HS-5 (cell line): Measurements from ENCODE around the gene PON2.
"Not testable (repeated sequence)": the region's sequence is repeated elsewhere in the genome, so short reads cannot be mapped to it uniquely, and the experiment has no call there.

Experiments
- DNase-seq: peaks from one replicate; pipeline ENCODE4 v3.0.0-alpha.2; 2012; ENCODE audit warnings: low read depth

PON2 gene

GRCh38 chr7:95405208-95405607 lies 29.6 kb downstream of the PON2 start:
- DNase-seq = no peak

GRCh38 chr7:95404316-95404865 lies 30.4 kb downstream of the PON2 start:
- DNase-seq = no peak

- no peak for DNase-seq
Observed at GRCh38 chr7:95398155-95398940, 36.5 kb downstream of the PON2 start.

- DNase-seq = no peak
Observed at GRCh38 chr7:95397381-95397780, 37.4 kb downstream of the PON2 start.

- no peak for DNase-seq
Observed at GRCh38 chr7:95396136-95397032, 38.4 kb downstream of the PON2 start, which contains the start of gene PON3. Gene PON3, minus strand, starts transcription at chr7:95396375. Its CDS starts 25 bp downstream, at chr7:95396350.

- no peak for DNase-seq
Observed at GRCh38 chr7:95395755-95396135, 39.1 kb downstream of the PON2 start.

- no peak for DNase-seq
Observed at GRCh38 chr7:95394370-95394769, 40.5 kb downstream of the PON2 start.

- no peak for DNase-seq
Observed at GRCh38 chr7:95391761-95392160, 43.1 kb downstream of the PON2 start.

GRCh38 chr7:95389516-95389915 lies 45.3 kb downstream of the PON2 start:
- DNase-seq = no peak

GRCh38 chr7:95379457-95379856 lies 55.4 kb downstream of the PON2 start:
- not testable (repeated sequence) for DNase-seq

- DNase-seq = no peak
Observed at GRCh38 chr7:95376632-95377400, 58.0 kb downstream of the PON2 start.

- DNase-seq = no peak
Observed at GRCh38 chr7:95375591-95376257, 59.1 kb downstream of the PON2 start.

GRCh38 chr7:95373323-95373722 lies 61.5 kb downstream of the PON2 start:
- DNase-seq = no peak

GRCh38 chr7:95368235-95368634 lies 66.6 kb downstream of the PON2 start:
- DNase-seq = no peak

GRCh38 chr7:95367606-95368005 lies 67.2 kb downstream of the PON2 start:
- DNase-seq = no peak

- peak; percentile 3 for DNase-seq
Observed at GRCh38 chr7:95365151-95365550, 69.7 kb downstream of the PON2 start.

- DNase-seq = no peak
Observed at GRCh38 chr7:95357623-95358022, 77.2 kb downstream of the PON2 start.
